HK-2 (cell line): Measurements from ENCODE around the gene PIGBOS1.
"Not testable (repeated sequence)": the region's sequence is repeated elsewhere in the genome, so short reads cannot be mapped to it uniquely, and the experiment has no call there.

ENCODE experiments used
- DNase-seq: peaks from one replicate; pipeline ENCODE4 v3.0.0-alpha.2; 2018; ENCODE audit not compliant: unreplicated experiment

The PIGBOS1 gene

DNA sequence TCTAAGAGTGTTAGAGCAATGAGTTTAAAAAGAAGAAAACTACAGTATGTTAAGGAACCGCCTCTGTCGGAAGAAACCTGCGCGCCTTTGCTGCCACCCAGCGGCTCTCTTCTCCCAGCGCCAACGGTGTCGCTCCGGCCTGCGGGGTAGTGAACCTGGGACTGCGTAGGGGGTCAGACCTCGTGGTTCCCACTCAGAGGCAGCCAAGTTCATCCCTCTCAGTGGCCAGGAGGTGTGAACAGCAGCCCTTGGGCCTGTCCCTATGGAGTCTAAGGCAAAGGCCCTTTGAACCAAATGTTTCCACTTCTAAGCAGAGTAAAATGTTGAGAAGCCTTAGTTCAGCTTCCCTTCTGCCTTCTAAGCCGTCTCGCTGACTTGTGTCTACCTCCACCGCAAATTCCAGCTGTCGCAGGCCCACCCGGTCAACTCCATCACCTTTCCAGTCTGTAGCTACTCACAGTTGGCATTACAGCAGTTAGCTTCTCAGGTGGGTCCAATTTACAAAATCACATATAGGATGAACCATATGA is 28.3 kb downstream of the PIGBOS1 start:
- DNase-seq: peak; percentile 76

DNA sequence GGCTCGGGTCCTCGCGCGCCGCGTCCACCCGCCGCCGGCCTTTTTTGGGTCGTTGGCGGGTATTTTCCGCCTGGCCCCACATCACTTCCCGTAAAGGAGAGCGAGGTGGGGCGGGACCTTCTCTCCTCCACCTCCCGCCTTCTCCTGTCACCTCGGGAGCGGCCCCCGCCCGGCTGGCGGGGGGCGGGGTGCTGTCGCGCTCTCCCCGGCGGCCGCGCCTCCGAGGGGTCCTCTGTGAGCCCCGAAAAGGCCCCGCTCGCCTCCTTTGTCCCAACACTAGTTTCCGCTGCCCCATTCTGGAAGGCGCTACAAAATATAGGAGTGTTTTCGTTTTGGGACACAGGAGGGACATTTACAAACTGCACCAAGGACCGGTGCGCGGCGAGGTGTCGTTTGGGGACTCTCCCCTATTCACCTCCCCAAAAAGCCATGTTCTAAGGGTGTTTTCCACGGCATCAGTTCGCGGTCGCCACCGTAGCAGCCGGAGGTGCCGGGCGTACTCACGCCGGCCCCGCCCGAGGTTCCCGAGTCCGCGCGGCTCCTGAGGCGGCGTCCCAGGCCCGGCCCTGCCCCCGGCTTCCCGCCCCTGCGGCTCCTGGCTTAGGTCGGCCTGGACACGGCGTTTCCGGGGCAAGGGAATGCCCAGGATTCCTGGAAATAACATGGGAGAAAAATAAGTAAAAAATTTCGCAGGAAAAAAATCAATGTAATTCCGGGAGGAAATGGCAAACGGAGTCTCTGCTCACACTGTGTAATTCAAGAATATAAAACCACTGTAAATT is 29.0 kb downstream of the PIGBOS1 start, which contains the start of gene RAB27A:
TSS of gene RAB27A (minus strand) at position 68 of the 782 bp plus-strand sequence. CDS start 54,879 bp downstream, outside the sequence.
- peak; percentile 63 for DNase-seq

DNA sequence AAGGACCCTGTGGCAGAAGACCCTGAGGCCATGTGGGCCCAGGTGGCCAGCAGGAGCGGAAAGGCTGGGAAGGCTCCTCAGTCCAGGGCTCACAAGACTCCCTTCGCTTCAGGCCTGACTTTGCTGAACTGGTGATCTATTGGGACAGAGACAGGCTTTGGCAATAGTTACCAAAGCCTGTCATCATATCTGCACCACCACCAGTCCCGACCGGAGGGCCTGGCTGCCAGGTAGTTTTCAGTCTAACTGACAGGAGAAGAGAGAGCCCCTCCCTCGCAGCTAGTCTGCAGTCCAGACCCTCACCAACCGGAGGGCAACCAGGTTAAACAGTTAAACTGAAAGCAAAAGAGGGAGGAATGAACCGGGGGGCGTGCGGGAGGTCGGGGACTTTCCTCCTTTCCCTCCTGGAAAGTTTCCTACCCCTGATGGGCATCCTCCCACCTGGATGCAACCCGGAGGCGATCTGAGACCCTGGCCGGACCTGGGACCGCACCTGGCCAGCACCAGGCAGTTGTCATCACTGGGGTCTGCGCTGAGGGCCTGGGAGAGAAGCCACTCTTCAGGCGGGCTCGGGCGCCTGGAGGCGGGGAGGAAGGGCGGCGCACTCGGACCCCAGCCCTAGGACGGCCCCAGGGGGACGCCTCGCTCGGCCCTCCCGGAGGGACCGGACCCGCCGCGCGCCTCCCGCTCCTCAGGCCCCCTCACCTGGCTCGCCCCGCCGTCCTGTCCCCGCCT is 29.7 kb downstream of the PIGBOS1 start:
- peak; percentile 27 for DNase-seq

DNA sequence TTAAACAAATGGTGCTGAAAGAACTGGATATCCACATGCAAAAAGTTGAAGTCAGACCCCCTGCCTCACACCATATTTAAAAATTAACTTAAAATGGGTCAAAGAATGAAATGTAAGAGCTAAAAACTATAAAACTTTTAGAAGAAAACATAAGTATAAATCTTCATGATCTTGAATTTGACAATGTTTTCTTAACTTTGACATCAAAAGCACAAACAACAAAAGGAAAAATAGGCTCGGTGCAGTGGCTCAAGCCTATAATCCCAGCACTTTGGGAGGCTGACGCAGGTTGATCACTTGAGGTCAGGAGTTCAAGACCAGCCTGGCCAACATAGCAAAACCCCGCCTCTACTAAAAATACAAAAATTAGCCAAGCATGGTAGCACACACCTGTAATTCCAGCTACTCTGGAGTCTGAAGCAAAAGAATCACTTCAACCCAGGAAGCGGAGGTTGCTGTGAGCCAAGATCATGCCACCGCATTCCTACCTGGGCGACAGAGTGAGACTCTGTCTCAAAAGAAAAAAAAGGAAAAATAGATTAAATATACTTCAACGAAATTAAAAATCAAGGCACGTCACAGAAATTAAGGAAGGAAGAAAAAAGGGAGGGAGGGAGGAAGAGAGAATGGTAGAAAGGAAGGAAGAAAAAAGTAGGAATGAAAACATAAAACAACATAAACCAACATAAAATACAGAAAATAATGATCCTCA is 30.8 kb downstream of the PIGBOS1 start:
- DNase-seq: no peak

DNA sequence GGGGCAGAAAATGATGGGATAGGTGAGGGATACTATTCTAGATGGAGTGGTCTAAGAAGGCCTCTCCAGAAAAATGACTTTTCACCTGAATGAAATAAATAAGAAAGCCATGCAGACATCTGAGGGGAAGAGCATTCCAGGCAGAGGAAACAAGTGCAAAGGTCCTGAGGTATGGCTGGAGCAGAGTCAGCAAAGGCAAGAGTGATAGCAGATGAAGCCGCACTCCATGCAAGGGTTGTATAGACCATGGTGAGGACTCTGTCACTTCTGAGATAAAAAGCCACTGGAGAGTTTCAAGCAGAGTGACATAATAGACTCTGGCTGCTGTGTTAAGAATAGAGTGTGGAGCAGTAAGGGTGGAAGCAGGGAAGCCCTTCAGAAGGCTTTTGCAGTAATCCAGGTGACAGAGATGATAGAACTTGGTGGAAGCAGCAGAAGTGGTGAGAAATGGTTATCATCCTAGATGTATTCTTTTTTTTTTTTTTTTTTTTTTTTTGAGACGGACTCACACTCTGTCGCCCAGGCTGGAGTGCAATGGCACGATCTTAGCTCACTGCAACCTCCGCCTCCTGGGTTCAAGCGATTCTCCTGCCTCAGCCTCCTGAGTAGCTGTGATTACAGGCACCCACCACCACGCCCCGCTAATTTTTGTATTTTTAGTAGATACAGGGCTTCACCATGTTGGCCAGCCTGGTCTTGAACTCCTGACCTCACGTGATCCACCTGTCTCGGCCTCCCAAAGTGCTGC is 32.3 kb downstream of the PIGBOS1 start:
- not testable (repeated sequence) for DNase-seq

DNA sequence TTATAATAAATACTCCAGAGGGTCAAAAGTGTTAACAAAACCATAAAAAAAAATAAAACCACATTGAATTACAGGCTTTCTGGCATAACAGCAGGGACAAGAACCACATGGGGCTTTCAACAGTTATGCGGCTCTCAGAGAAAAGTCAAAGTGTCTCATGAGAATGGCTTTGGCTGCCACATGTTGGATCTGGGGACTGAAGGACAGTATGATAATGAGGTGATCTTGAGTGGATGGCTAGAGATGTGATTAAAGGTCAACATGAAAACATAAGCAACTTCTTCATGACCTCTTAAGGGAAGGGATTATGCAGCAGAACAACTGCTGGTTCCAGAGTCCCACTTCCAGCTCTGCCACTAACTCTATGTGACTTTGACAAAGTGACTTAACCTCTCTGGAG is 34.5 kb downstream of the PIGBOS1 start:
- no peak for DNase-seq

DNA sequence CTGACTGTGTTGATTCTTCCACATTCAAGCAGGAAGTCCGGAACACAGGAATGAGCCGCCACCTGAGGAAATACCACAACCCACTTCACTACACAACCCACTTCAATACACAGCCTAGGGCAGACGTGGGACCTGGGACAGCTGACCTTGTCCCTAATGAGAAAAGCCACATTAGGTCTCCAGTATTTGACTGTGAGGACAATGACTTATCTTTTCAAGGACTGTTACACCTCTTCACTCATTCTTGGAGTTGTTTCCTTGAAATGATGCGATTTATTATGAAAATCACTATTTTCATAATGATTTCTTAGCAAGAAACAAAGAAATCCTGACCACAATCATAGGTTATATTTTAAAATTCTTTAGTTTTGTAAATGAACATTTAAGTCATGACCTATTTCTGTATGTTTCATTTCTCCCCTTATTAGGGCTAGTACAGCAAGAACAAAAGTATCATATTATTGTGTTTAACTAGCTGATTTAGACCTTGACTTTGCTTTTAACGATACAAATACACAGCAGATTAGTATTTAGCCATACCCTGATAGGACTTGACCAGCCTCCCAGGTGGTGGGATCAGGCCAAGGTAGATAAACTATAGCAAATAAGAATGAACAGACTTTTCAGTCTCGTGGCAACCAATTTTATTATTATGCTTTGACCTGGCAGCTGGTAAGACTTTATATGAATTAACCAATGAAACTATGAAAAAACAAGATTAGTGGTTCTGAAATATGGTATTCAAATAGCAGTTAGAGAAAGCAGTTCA is 35.4 kb downstream of the PIGBOS1 start:
- no peak for DNase-seq

DNA sequence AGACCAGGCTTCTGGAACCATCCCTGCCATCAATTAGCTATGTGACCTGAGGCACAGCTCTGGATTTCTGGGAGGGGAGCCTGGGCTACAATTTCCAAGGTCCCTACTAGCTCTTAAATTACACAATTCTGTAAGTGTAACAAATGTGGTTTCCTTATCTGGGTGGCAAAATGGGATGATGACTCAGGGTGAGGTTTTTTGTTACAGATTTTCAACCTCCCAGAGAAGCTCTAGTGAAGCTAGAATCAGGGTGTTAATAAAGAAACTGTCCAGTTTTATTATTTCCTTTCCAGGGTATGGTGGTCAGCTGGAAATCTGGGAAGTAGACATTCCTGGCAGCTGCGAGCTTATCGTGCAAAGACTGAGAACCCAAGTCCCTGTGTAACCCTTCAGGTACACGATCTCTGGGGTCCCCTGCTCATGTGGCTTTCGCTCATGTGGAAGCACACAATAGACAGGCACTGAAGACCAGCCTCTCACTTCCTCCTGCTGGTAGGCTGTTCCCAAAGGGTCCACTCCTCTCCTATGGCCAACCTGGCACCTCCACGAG is 36.6 kb downstream of the PIGBOS1 start:
- DNase-seq: peak; percentile 11

DNA sequence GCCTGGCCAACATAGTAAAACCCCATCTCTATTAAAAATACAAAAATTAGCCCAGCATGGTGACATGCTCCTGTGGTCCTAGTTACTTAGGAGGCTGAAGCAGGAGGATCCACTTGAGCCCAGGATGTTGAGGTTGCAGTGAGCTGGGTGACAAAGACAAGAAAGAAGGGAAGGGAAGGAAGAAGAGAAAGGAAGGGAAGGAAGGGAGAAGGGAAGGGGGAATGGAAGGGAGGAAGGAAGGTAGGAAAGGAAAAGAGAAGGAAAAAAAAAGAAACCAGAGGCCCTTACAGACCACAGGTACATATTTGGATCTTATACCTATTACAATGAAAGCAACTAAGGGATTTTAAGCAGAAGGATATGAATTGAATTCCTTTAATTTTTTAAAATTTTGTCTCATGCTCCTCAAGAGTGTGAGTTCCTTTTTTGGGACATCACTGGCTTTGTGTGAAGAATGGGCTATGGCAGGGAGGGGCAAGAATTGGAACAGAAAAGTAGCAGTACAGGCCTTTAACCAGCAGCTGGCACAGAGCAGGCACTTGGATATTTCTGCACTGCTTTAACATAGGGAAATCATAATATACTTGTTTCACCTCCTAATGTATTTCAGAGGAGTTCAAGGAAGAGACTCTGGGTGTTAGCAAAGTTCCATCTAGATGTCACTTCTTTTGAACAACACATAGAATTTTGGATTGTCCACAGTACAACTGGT is 37.2 kb downstream of the PIGBOS1 start:
- no peak for DNase-seq

DNA sequence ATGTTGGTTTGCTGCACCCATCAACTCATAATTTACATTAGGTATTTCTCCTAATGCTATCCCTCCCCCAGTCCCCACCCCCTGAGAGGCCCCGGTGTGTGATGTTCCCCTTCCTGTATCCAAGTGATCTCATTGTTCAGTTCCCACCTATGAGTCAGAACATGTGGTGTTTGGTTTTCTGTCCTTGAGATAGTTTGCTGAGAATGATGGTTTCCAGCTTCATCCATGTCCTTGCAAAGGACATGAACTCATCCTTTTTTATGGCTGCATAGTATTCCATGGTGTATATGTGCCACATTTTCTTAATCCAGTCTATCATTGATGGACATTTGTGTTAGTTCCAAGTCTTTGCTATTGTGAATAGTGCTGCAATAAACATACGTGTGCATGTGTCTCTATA is 38.3 kb downstream of the PIGBOS1 start:
- peak; percentile 22 for DNase-seq

DNA sequence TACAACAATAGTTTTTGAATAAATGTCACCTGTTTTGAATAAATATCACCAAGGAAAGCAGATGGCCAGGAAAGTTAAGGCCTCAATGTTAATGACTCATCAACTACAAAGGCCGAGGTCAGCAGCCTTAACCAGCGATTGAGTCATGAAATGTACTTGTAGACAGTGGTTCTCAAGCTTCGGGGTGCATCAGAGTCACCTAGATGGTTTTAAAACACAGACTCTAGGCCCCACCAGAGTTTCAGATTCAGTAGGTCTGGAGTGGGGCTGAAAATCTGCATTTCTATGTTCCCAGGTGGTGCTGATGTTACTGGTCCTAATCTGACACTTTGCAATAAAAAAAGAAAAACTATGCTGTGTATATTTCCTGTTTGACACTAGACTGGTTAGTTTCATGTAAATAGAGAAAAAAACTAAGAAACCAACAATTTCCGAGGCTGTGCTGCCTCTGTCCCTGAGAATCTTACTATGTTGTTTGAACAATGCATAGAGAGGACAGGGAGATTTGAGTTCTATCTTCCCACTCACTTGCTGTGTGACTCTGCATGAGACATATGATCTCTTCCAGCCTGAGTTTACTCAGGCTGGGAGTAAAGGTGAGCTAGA is 39.1 kb downstream of the PIGBOS1 start:
- peak; percentile 33 for DNase-seq

DNA sequence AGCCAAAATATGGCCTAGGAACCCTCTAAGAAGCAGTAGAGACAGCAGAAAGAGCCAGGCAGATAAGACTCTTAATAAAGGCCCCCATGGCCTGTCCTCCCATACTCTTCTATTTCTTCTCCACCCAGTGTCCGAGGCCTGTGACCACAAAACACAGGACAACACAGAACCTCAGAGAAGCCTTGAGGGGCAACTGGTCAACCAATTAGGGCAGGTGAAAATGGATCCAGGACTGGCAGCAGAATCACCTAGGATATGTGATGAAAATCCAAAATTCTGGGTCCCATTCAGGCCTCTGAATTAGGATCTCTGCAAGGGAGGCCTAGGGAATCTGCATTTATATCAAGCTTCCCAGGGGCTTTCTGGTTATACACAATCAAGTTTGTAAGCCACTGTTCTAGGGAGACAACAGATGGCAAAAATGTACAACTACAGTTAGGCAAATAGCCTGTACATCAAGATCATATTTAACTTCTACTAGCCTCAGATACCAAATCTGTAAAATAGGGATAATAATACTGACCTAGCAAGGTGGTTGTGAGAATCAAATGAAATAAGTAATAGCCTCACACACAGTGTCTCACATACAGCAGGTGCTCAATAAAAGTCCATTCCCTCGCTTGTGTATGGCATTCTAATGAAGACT is 39.7 kb downstream of the PIGBOS1 start:
- no peak for DNase-seq

DNA sequence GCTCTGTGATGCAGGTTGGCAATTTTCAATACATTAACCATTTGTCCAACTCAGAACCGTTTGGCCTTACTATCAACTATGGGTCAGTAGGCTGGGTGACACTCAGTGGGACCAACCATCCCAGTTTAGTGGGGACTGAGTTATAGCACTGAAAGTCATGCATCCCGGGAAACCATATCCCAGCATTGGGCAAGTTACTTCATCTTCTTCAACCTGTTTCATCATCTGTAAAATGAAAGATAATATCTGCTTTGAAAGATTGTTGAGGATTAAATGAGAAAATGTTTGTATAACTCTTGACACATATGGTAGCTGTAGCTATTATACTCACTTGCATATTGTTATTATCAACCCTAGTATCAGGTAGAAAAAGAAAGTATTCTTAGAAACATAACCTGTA is 41.2 kb downstream of the PIGBOS1 start:
- DNase-seq: no peak

DNA sequence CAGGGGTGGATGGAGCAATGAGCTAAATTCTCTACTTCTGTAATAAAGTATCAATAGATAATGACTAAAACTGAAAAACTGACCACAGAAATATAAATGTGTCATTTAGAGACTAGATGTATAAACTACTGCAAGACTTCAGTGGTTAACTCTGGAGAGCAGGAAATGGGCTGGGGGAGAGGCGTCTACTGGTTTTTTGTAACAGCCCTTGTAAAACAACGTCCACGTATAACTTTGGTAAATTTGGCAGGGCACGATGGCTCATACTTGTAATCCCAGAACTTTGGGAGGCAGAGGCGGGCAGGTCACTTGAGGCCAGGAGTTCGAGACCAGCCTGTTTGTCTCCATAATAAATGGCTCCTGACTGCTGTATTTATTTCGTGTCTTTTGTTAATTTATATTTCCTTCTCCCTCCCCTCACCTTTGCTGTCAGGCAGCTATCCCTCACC is 41.8 kb downstream of the PIGBOS1 start:
- DNase-seq: no peak

DNA sequence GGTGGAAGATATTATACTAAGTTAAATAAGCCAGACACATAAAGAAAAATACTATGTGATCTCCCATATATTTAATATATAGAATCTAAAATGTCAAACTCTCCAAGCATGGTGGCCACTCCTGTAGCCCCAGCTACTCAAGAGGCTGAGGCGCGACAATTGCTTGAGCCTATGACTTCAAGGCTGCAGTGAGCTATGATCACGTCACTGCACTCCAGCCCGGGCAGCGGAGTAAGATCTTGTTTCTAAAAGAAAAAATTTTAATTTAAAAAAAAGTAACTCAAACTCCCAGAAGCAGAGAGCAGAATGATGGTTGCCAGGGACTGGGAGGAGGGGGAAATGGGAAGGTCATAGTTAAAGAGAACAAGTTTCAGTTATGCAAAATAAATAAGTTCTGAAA is 42.6 kb downstream of the PIGBOS1 start:
- DNase-seq: no peak

DNA sequence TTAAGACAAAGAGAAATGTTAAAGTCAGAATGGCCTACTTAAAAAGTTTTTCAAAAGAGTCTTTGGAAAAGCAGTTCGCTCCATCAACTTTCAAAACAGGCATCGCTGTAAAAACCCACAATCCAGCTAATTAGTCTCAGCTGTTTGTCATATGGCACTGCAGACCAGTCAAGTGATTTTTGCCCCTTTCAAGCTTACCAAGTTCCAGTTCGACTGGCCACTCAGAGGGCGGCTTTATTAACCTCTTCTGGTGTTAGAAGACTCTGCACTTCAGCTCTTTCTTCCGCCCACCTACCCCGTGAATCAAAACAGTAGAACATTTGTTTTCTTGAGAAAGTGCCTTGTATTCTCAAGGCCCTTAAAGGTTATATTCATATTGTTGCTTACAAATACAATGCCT is 48.6 kb downstream of the PIGBOS1 start:
- no peak for DNase-seq

DNA sequence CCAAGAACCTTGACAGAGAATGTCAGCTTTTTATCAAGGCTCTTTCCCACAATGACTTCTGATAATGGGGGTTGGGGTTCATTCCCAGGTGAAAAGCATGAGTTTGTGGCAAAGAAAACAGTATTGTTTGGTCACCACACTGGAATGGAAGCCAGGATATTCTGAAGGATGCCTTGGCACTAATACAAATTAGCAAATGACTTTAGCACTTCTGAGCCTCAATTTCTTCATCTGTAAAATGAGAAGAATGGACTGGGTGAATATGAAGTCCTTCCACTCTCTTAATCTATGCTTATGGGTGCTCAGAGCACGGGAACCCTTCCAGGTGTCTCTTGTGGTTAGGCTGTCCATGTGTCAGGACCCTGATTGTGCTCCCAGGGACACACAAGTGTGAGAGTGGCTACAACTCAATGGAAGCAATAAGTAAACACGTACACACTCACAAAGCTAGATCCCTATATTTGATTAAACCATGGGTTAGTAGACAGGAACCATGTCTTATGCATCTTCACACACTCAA is 50.7 kb downstream of the PIGBOS1 start:
- no peak for DNase-seq

DNA sequence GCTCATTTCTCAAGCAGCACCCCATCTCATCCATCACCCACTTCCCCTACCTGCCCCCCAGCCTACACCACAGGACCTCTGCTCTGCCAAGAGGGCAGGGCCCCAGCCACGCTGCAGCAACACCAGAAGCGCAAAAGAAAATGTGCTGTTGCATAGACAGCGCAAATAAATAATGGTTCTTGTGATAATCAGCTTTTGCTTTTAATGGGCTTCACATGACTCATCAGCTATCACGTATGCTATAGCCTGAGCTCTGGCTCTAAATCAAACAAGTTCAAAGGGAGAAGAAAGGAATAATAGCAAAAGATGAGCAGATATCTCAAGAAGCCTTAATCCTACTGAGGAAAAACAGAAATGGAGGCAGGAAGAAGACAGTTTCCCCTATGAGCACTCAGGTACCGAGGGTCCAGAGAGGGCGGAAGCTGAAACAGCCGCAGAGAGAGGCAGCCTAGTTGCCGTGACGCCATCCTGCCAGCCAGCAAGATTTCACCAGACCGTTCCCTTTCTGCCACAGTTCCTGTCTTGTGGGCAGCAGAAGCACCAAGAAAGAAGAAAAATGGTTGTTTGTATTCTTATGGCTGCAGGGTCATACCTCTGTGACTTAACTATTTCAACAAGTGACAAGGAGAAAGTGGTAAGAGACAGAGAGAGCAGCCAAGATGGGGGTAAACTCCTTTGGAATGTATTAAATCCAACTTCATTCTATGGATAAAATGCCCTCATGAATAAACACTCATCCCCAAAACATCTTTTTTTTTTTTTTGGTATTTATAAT is 51.3 kb downstream of the PIGBOS1 start:
- DNase-seq: no peak
